HG02610 (cell line): ENCODE results near the gene KICS2.

Experiments
- ATAC-seq: cut with Tn5 transposase; IDR thresholded peaks from one replicate; pipeline ENCODE4 v1.9.1; 2021; ENCODE audit warnings: mild to moderate bottlenecking, moderate library complexity; ENCODE audit not compliant: unreplicated experiment

KICS2 gene

DNA sequence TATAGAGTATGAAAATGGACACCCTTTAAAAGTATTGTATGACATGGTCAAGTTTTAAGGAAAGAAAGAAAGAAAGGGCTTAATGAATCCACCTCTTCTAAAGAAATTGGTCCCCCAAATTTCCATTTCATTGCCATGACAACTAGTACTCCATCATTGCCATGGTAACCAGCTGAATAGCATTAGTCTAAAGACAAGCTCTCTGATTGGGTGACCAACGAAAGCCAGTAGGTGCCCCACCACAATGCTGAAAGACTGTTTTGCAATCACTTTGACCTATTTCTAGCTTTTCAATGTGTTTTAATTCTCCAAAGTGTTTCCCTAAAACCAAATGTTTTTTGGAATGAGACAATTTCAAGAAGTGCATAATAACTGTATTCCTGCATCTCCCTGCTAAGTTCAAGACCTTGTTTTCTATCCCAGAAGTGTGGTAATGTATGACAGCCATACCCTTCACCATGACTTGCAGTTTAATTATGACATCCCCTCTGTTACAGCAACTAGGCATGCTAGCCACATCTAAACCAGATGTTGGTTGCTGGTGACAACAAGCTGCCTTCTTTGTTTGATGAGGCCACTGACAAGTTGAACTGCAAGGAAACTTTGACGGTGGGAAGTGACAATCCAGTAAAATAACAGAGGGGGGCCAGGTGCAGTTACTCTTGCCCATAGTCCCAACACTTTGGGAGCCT lies 46.7 kb downstream of the KICS2 start:
- no peak for ATAC-seq

DNA sequence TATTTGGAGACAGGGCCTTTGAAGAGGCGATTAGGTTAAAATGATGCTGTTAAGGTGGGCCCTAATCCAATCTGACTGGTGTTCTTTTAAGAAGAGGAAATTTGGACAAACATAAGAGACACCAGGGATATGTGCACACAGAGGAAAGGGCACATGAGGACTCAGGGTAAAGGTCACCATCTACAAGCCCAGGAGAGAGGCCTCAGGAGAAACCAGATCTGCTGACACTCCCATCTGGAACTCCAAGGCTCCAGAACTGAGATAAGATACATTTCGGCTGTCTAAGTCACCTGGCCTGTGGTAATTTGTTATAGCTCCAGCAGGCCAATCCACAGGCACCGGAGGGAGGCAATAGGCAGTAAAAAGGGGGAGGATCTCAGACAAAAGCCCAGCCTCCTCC lies 48.6 kb downstream of the KICS2 start:
- no peak for ATAC-seq
